IPS-18a (cell line): ENCODE data around the gene AIG1.

Experiments
- H3K27ac ChIP-seq: one replicate; pipeline ENCODE4 v1.5.1; 2013; ENCODE audit warnings: low read length
- H3K27me3 ChIP-seq: one replicate; pipeline ENCODE4 v1.6.1; 2013; ENCODE audit warnings: mild to moderate bottlenecking, low read length; ENCODE audit not compliant: control insufficient read depth, insufficient read depth
- H3K36me3 ChIP-seq: one replicate; pipeline ENCODE4 v1.6.1; 2013; ENCODE audit warnings: low read depth, low read length; ENCODE audit not compliant: control insufficient read depth
- H3K4me1 ChIP-seq: one replicate; pipeline ENCODE4 v1.6.1; 2013; ENCODE audit warnings: low read depth, low read length; ENCODE audit not compliant: control insufficient read depth
- H3K4me3 ChIP-seq: one replicate; pipeline ENCODE4 v1.5.1; 2013; ENCODE audit warnings: low read length
- H3K9ac ChIP-seq: one replicate; pipeline ENCODE4 v1.6.1; 2013; ENCODE audit warnings: mild to moderate bottlenecking, low read length, moderate library complexity
- H3K9me3 ChIP-seq: one replicate; pipeline ENCODE4 v1.6.1; 2013; ENCODE audit warnings: low read depth, low read length; ENCODE audit not compliant: control insufficient read depth

Gene AIG1

DNA sequence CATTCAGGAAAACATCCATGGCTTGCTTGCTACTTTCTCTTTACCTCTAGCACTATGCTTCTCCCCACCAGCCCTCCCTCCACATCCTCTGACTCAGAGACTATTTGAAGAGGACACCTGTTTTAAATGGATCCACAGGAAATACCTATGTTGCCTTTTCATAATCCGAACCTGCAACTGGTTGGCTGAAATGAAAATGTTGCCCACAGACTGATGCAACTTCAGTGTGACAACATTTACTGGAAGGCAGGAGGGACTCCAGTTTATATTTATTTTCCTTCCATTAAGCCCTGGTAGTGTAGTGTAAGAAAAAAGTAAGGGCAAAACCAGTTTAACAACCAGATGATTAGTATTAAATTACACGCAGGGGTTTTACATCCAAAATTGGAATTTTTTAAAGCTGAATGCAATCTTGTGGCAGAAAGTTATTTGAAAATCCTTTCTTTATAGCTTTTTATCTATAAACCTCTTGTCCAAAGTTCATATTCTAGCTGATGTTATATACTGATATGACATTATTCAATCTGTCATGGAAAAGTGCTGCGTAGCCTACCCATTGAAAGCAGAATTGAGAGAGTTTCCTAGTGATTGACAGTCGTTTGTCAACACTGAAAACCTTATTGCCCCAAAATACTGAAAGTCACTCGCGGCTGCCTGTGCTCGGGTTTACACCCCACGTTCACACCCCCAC lies 881 bp upstream of the AIG1 start:
- Histone ChIP-seq H3K4me1 (peaks cover 36% of the 10 kb centered on the region), H3K4me3 (peak overlapping the region; percentile 86), H3K9ac (peak overlapping the region; percentile 51), H3K27ac (no peak overlapping the region), H3K9me3 (no peaks in the 10 kb centered on the region), H3K36me3 (no peaks in the 10 kb centered on the region), H3K27me3 (no peaks in the 10 kb centered on the region)

DNA sequence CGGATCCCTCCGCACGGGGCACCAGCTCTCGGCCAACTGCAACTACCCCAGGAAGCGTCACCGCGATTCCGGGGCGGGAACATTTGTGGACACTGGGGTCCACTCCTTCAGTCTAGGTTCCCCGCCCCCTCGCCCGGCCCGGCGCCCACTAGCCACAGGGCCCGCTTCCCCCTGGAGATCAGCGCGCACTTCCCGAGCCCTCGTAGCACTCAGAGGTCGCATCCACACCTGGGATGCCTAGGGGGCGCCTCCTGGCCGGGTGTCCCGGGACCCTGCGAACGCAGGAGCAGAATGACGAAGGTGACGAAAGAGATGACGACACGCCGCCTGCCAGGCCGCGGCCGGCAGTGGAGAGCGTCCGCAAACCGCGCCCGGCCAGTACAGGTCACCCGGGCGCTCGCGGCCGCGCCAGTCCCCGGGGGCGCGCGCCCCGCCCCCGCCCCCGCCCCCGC lies 309 bp upstream of the AIG1 start:
- H3K4me1 ChIP-seq = peaks cover 36% of the 10 kb centered on the region
- H3K4me3 ChIP-seq = peak overlapping the region; percentile 86
- no peak overlapping the region for H3K27ac ChIP-seq

DNA sequence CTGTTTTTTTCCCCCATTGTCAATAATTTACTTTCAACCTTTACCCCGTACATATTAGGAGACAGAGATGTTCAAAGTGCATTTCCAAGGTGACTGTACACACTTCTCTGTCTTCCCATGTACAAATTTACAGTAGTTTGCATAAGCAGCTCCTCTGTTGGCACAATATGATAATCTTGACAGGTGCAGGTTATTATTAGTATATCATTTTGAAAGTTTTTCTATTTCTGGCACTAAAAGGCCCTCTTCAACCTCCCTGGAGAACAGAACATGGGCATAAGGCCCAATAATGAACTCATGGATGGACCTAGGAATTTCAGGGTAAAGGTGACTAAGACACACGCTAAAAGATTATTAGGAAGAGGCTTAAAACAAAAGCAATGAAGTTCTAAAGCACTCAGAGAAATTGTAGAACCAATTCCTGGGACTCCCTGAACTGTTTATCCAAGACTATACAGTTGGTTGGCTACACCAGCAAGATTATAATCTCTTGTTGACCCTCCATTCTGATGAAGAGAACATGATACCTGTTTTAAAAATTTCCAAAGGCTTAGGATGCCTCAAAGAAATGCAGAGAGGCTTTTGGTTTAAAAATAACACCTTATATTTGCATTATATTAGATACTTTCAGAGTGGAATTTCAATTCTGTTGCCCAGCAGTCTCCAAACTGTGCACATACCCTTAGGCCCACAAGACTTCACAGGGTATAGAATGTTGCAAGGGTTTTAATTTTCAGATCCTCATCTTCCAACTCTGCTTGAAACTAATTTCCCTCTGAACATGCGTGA lies 1.1 kb downstream of the AIG1 start:
- H3K27ac ChIP-seq = no peak overlapping the region
- H3K36me3 ChIP-seq = no peaks in the 10 kb centered on the region
- peaks cover 36% of the 10 kb centered on the region for H3K4me1 ChIP-seq
- H3K9me3 ChIP-seq = no peaks in the 10 kb centered on the region
- H3K4me3 ChIP-seq = peak overlapping the region; percentile 78
- no peaks in the 10 kb centered on the region for H3K27me3 ChIP-seq
- no peak overlapping the region for H3K9ac ChIP-seq

More for the DNA sequence above, 309 bp upstream of the AIG1 start:
- H3K27me3 ChIP-seq = no peaks in the 10 kb centered on the region
- no peaks in the 10 kb centered on the region for H3K9me3 ChIP-seq
- peak overlapping the region; percentile 51 for H3K9ac ChIP-seq
- H3K36me3 ChIP-seq = no peaks in the 10 kb centered on the region

DNA sequence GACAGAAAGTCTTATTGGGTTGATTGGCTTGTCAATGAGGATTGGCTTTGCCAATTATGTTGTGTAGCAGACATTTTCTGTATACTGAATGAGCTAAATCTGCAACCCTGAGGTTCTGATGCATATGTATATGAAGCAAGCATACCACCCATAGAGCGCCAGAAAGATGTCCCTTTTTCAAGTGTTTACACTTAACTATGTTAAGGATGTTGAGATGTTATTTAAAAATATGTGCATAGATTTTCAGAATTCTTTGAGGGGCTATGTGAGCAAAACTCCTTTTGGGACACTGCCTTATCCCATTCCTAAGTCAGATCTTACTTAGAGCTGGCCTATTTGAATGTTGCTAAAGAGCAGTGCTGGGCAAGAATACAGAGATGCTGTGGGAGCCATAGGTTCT lies 1.9 kb downstream of the AIG1 start:
- H3K27me3 ChIP-seq = no peaks in the 10 kb centered on the region
- H3K9ac ChIP-seq = no peak overlapping the region
- H3K4me1 ChIP-seq = peaks cover 36% of the 10 kb centered on the region
- no peaks in the 10 kb centered on the region for H3K36me3 ChIP-seq
- H3K27ac ChIP-seq = no peak overlapping the region
- no peaks in the 10 kb centered on the region for H3K9me3 ChIP-seq
- peak overlapping the region; percentile 78 for H3K4me3 ChIP-seq

DNA sequence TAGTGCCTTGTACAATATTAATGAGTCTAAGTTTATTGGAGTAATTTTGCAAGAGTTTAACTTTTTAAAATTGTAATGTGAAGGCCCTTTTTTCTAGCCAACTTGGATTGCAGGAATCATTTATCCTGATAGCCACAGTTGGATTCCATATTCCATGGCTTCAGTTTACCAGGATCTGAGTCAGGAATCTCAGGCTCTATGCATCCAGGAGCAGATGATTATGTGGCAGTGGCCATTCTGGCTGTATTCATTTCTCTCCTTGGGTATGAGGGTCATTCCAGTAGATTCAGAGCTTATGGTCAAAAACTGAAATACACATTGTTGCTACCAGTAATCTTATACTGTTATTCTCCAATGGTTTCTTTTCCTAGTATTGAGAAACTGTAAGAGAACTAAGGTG lies 2.9 kb downstream of the AIG1 start:
- no peak overlapping the region for H3K27ac ChIP-seq
- H3K4me3 ChIP-seq = no peak overlapping the region
- H3K9ac ChIP-seq = no peak overlapping the region
- no peaks in the 10 kb centered on the region for H3K9me3 ChIP-seq
- H3K4me1 ChIP-seq = peaks cover 36% of the 10 kb centered on the region
- no peaks in the 10 kb centered on the region for H3K27me3 ChIP-seq
- no peaks in the 10 kb centered on the region for H3K36me3 ChIP-seq

DNA sequence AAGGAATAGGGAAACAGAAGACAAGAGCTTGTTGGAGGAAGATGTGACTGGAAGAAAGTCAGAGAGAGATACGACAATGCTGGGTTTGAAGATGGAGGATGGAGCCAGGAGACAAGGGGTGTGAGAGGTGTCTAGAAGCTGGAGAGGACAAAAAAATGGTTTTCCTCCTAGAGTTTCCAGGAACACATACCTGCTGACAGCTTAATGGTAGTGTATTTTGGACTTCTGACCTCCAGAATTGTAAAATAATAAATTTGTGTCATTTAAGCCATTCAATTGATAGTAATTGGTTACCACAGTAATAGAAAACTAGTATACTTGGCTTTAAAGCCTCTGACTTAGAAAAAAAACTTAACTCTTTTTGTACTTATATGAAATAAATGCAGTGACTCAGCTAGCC lies 3.6 kb downstream of the AIG1 start:
- Histone ChIP-seq H3K27ac (no peak overlapping the region), H3K9me3 (no peaks in the 10 kb centered on the region), H3K36me3 (no peaks in the 10 kb centered on the region), H3K4me3 (no peak overlapping the region), H3K27me3 (no peaks in the 10 kb centered on the region), H3K4me1 (peaks cover 36% of the 10 kb centered on the region), H3K9ac (no peak overlapping the region)

DNA sequence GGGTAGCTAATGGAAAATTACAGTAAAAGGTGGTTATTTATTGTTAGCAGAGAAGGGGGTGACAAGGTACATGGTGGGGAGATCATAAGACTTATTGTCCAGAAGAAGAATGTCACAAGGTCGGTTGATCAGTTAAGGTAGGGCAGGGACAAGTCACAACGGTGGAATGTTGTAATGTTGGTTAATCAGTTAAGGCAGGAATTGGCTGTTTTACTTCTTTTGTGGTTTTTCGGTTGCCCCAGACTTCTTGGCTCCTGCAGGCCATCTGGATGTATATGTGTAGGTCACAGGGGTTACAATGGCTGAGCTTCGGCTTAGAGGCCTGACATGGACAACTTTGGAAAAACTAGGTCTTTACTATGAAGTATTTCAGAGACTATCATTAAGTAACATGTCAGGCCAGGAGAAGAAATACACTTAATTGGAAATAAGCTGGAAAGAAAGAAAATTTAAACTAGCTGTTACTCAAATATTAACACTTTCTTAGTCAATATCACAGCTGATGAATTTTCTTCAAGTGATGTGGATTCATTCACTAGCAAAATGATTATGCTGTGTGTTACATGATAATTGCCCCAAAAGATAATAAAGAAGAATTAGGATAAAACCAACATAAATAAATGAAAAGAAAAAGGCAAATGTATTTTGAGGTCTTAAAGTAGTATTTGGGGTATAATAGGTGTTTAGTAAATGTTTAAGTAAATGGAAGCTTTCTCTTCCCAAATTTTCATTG lies 4.4 kb downstream of the AIG1 start:
- no peak overlapping the region for H3K27ac ChIP-seq
- H3K4me3 ChIP-seq = no peak overlapping the region
- H3K36me3 ChIP-seq = no peaks in the 10 kb centered on the region
- H3K27me3 ChIP-seq = no peaks in the 10 kb centered on the region
- peaks cover 30% of the 10 kb centered on the region for H3K4me1 ChIP-seq
- H3K9me3 ChIP-seq = no peaks in the 10 kb centered on the region
- no peak overlapping the region for H3K9ac ChIP-seq

DNA sequence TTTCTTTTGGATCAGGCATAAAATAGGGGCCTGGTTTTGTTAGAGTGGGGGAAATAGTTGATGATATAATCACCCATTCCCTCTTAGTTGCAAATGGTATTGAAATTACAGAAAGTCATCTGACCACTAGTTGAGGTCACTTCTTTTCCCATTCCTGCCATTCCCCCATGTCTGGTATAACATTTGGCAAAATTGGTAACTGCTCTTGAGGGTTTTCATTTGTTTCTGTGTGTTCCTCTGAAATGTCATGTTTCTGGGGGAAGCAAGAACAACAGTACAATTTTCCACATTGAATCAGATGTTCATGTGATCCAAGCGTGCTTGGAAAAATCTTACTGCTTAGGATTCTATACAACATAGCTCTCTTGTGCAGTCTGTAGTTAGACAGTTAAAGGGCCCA lies 7.3 kb downstream of the AIG1 start:
- Histone ChIP-seq H3K9me3 (no peaks in the 10 kb centered on the region), H3K4me1 (peaks cover 10% of the 10 kb centered on the region), H3K27ac (no peak overlapping the region), H3K9ac (no peak overlapping the region), H3K4me3 (no peak overlapping the region), H3K36me3 (no peaks in the 10 kb centered on the region), H3K27me3 (no peaks in the 10 kb centered on the region)

DNA sequence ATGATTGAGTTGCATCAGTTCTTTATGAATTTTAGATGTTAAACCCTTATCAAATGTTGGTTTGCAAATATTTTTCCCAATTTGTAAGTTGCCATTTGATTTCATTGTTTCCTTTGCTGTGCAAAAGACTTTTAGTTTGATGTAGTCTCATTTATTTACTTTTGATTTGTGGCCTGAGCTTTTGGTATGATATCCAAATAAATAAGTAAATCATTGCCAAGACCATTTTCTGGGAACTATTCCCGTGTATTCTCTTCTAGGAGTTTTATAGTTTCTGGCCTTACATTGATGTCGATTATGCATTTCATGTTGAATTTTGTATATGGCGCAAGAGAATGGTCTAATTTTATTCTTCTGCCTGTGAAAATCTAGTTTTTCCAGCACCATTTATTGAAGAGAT lies 13.4 kb downstream of the AIG1 start:
- H3K4me3 ChIP-seq = no peak overlapping the region
- no peak overlapping the region for H3K27ac ChIP-seq
- no peaks in the 10 kb centered on the region for H3K27me3 ChIP-seq
- no peaks in the 10 kb centered on the region for H3K9me3 ChIP-seq
- H3K9ac ChIP-seq = no peak overlapping the region
- H3K36me3 ChIP-seq = no peaks in the 10 kb centered on the region
- H3K4me1 ChIP-seq = no peaks in the 10 kb centered on the region

DNA sequence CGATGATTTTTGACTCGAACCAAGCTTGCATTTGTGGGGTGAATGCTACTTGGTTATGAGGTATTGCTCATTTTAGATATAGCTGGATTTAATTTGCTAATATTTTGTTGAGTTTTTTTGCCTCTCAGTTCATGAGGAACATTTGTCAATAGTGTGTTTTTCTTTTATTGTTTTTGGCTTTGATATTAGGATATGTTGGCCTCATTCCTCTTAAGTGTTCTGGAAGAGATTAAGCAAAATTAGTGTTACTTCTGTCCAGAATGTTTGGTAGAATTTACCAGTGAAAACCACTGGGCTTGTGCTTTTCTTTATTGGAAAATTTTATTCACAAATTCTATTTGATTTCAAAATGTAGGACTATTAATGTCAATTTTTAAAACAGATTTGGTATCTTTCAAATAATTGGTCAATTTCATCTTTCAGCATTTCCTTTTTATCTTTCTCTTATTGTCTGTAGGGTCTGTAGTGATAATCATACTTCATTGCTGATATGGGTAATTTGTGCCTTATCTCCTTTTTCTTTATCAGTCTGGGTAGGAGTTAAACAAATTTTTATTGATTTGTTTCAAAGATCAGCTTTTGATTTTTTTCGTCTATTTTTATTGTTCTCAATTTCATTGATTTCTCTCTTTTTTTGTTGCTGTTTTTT lies 14.1 kb downstream of the AIG1 start:
- no peaks in the 10 kb centered on the region for H3K36me3 ChIP-seq
- no peak overlapping the region for H3K9ac ChIP-seq
- H3K27ac ChIP-seq = no peak overlapping the region
- no peaks in the 10 kb centered on the region for H3K27me3 ChIP-seq
- no peaks in the 10 kb centered on the region for H3K4me1 ChIP-seq
- no peaks in the 10 kb centered on the region for H3K9me3 ChIP-seq
- no peak overlapping the region for H3K4me3 ChIP-seq
